OCI-LY1 (cell line): ENCODE measurements around the gene ADGRA3.

Experiments
- H2AFZ ChIP-seq: fragments of 200-600 bp; sonication (generic), shearing (Covaris generic); 2 replicates; pipeline ENCODE4 v1.6.0; 2014; ENCODE audit warnings: antibody characterized with exemption, mild to moderate bottlenecking, low read length
- H3F3A ChIP-seq: fragments of 200-600 bp; sonication (generic), shearing (Covaris generic); 2 replicates; pipeline ENCODE4 v1.6.0; 2014; ENCODE audit warnings: mild to moderate bottlenecking, antibody characterized with exemption, low read length, moderate library complexity; ENCODE audit not compliant: insufficient read depth
- H3K27ac ChIP-seq: fragments of 200-600 bp; sonication (generic); 2 replicates; pipeline ENCODE4 v1.5.1; 2014; ENCODE audit warnings: low read length, mixed run types, mild to moderate bottlenecking, low read depth; ENCODE audit not compliant: poor library complexity, severe bottlenecking
- H3K27me3 ChIP-seq: fragments of 200-600 bp; sonication (generic); 2 replicates; pipeline ENCODE4 v1.6.0; 2014; ENCODE audit warnings: antibody characterized with exemption, mild to moderate bottlenecking, low read length, moderate library complexity; ENCODE audit not compliant: insufficient read depth
- H3K36me3 ChIP-seq: fragments of 200-600 bp; sonication (generic); 2 replicates; pipeline ENCODE4 v1.6.1; 2014; ENCODE audit warnings: mild to moderate bottlenecking, antibody characterized with exemption, low read length, moderate library complexity, mixed read lengths; ENCODE audit not compliant: insufficient read depth
- H3K4me1 ChIP-seq: fragments of 200-600 bp; sonication (generic); 2 replicates; pipeline ENCODE4 v1.5.1; 2014; ENCODE audit warnings: mild to moderate bottlenecking, low read length, moderate library complexity; ENCODE audit not compliant: insufficient read depth, severe bottlenecking
- H3K4me2 ChIP-seq: fragments of 200-600 bp; sonication (generic), shearing (Covaris generic); 2 replicates; pipeline ENCODE4 v1.6.1; 2014; ENCODE audit warnings: low read length
- H3K4me3 ChIP-seq: fragments of 200-600 bp; sonication (generic); 2 replicates; pipeline ENCODE4 v1.5.1; 2014; ENCODE audit warnings: low read length, low read depth, mild to moderate bottlenecking, mixed read lengths; ENCODE audit not compliant: poor library complexity, severe bottlenecking
- H3K79me2 ChIP-seq: fragments of 200-600 bp; shearing (Covaris generic); 2 replicates; pipeline ENCODE4 v1.6.1; 2016; ENCODE audit warnings: mixed run types, low read length, mixed read lengths; ENCODE audit not compliant: insufficient read depth
- H3K9ac ChIP-seq: fragments of 200-600 bp; sonication (generic), shearing (Covaris generic); 2 replicates; pipeline ENCODE4 v1.6.1; 2014; ENCODE audit warnings: mild to moderate bottlenecking, low read length, mixed read lengths
- H3K9me2 ChIP-seq: fragments of 200-600 bp; sonication (generic), shearing (Covaris generic); 2 replicates; pipeline ENCODE4 v1.6.1; 2014; ENCODE audit warnings: low read depth, mild to moderate bottlenecking, low read length, mixed read lengths
- H3K9me3 ChIP-seq: fragments of 200-600 bp; shearing (Covaris generic); 2 replicates; pipeline ENCODE4 v1.6.1; 2014; ENCODE audit warnings: low read length, mixed read lengths
- H4K20me1 ChIP-seq: fragments of 200-600 bp; sonication (generic), shearing (Covaris generic); 2 replicates; pipeline ENCODE4 v1.6.0; 2016; ENCODE audit warnings: mild to moderate bottlenecking, low read length; ENCODE audit not compliant: insufficient read depth
- EZH2 ChIP-seq: fragments of 200-600 bp; sonication (generic), shearing (Covaris generic); IDR thresholded peaks from 2 replicates; pipeline ENCODE4 v1.8.0; 2017; ENCODE audit warnings: borderline replicate concordance, mixed run types, mild to moderate bottlenecking, antibody characterized with exemption, low read length, moderate library complexity, mixed read lengths
- TF ChIP-seq, protein P1 (sequence below): fragments of 200-600 bp; sonication (generic), shearing (Covaris generic); IDR thresholded peaks from 2 replicates; pipeline ENCODE4 v1.5.1; 2017; ENCODE audit warnings: mild to moderate bottlenecking, antibody characterized with exemption, low read length, moderate library complexity, mixed read lengths

The ADGRA3 gene, protein sequence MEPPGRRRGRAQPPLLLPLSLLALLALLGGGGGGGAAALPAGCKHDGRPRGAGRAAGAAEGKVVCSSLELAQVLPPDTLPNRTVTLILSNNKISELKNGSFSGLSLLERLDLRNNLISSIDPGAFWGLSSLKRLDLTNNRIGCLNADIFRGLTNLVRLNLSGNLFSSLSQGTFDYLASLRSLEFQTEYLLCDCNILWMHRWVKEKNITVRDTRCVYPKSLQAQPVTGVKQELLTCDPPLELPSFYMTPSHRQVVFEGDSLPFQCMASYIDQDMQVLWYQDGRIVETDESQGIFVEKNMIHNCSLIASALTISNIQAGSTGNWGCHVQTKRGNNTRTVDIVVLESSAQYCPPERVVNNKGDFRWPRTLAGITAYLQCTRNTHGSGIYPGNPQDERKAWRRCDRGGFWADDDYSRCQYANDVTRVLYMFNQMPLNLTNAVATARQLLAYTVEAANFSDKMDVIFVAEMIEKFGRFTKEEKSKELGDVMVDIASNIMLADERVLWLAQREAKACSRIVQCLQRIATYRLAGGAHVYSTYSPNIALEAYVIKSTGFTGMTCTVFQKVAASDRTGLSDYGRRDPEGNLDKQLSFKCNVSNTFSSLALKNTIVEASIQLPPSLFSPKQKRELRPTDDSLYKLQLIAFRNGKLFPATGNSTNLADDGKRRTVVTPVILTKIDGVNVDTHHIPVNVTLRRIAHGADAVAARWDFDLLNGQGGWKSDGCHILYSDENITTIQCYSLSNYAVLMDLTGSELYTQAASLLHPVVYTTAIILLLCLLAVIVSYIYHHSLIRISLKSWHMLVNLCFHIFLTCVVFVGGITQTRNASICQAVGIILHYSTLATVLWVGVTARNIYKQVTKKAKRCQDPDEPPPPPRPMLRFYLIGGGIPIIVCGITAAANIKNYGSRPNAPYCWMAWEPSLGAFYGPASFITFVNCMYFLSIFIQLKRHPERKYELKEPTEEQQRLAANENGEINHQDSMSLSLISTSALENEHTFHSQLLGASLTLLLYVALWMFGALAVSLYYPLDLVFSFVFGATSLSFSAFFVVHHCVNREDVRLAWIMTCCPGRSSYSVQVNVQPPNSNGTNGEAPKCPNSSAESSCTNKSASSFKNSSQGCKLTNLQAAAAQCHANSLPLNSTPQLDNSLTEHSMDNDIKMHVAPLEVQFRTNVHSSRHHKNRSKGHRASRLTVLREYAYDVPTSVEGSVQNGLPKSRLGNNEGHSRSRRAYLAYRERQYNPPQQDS (N-terminal part only)

DNA sequence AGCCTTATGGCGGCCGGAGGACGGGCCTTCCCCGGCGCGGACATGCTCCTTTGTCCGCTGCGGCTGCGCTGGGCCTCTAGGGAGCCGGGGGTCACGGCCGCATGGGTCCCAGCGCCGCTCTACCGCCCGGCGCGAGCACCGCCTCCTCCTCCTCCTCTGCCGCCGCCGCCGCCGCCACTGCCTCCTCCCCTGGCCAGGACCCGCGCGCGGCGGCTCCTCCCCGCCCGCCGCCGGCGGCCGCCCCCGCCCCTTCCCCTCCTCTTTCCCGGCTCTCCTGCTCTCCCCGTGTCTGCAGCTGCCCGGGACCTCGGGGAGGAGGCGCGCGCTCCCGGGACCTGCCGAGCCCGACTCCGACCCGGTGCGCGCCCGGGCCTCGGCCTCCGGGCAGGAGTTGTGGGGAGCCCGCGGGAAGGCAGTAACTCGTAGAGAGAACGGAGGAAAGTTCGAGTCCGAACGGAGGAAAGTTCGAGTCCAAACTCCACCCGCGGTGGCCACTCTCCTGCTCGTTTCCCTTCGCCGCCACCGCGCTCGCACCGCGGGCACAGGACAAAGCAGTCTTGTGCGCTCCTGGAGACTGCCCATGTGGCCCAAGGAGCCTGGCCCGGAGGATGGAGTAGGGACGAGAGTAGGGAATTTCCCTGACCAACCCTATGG lies at the start of gene ADGRA3:
TSS of gene ADGRA3 (minus strand) at position 179 of the 654 bp plus-strand sequence. CDS start 282 bp downstream, outside the sequence.
- H3K4me3 ChIP-seq: no peak within 1 kb of the TSS
- no peaks in the 10 kb centered on the region for H3K4me1 ChIP-seq
- H3K27ac ChIP-seq: no peak within 1 kb of the TSS
- no peaks in the 10 kb centered on the region for H3K9me3 ChIP-seq
- TF ChIP-seq EZH2: no peak
- TF ChIP-seq, protein P1, sequence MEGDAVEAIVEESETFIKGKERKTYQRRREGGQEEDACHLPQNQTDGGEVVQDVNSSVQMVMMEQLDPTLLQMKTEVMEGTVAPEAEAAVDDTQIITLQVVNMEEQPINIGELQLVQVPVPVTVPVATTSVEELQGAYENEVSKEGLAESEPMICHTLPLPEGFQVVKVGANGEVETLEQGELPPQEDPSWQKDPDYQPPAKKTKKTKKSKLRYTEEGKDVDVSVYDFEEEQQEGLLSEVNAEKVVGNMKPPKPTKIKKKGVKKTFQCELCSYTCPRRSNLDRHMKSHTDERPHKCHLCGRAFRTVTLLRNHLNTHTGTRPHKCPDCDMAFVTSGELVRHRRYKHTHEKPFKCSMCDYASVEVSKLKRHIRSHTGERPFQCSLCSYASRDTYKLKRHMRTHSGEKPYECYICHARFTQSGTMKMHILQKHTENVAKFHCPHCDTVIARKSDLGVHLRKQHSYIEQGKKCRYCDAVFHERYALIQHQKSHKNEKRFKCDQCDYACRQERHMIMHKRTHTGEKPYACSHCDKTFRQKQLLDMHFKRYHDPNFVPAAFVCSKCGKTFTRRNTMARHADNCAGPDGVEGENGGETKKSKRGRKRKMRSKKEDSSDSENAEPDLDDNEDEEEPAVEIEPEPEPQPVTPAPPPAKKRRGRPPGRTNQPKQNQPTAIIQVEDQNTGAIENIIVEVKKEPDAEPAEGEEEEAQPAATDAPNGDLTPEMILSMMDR: no peak
- no peaks in the 10 kb centered on the region for H3F3A ChIP-seq
- H3K4me2 ChIP-seq: no peak within 1 kb of the TSS
- no peak within 1 kb of the TSS for H3K9ac ChIP-seq
- no peak within 1 kb of the TSS for H2AFZ ChIP-seq
- no peaks in the 10 kb centered on the region for H3K9me2 ChIP-seq
- H3K79me2 ChIP-seq: no peaks in the 10 kb centered on the region
- H4K20me1 ChIP-seq: no peaks in the 10 kb centered on the region
- H3K36me3 ChIP-seq: no peaks in the 10 kb centered on the region
- H3K27me3 ChIP-seq: no peaks in the 10 kb centered on the region

DNA sequence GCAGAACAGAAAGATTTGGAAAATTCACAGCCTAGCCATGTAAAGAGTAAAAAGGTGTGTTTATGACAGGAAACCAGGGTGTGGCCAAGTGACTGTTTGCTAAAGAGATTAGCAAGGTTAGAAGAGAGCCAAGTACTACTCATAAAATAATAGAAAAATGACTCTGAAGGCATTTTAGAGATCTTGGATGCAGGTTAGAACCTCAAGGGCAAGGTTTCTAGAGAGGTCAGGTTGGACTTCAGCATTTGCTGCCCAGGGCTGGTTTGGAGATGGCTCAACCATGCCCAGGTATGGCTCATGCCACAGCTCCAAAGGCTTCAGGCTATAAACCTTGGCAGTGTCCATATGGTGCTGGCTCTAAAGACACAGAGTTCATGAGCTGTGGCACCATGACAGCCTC lies 40.6 kb upstream of the ADGRA3 start:
- no peaks in the 10 kb centered on the region for H3F3A ChIP-seq
- no peaks in the 10 kb centered on the region for H3K9me2 ChIP-seq
- H3K36me3 ChIP-seq: no peaks in the 10 kb centered on the region
- H3K79me2 ChIP-seq: no peaks in the 10 kb centered on the region
- no peak overlapping the region for H2AFZ ChIP-seq
- no peak for TF ChIP-seq EZH2
- TF ChIP-seq, protein P1: no peak
- H3K27me3 ChIP-seq: no peaks in the 10 kb centered on the region
- no peak overlapping the region for H3K9ac ChIP-seq
- no peak overlapping the region for H3K4me2 ChIP-seq
- no peaks in the 10 kb centered on the region for H4K20me1 ChIP-seq
- H3K4me3 ChIP-seq: no peak overlapping the region
- no peaks in the 10 kb centered on the region for H3K9me3 ChIP-seq
- no peak overlapping the region for H3K27ac ChIP-seq
- no peaks in the 10 kb centered on the region for H3K4me1 ChIP-seq

DNA sequence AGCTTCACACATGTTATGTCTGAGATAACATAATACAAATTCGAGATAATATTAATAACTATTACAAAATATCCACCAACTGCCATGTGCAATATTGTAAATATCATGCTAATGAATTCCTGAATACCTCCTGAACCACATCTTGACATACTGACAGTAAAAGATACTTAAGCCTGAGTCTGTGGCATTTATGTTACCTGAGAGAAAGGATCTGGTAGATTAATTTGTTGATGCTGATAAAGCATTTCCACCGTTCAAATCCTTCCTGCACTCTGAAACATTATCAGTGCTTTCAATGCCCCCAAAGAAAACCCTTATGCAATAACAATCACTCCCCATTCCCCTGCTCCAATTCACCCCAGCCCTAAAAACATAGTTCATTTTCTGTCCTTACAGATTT lies 38.8 kb upstream of the ADGRA3 start:
- H3K4me3 ChIP-seq: no peak overlapping the region
- H3K4me1 ChIP-seq: no peaks in the 10 kb centered on the region
- H3K27ac ChIP-seq: no peak overlapping the region
- H3K4me2 ChIP-seq: no peak overlapping the region
- H3F3A ChIP-seq: no peaks in the 10 kb centered on the region
- no peaks in the 10 kb centered on the region for H3K27me3 ChIP-seq
- H3K9me3 ChIP-seq: no peaks in the 10 kb centered on the region
- no peaks in the 10 kb centered on the region for H4K20me1 ChIP-seq
- H3K36me3 ChIP-seq: no peaks in the 10 kb centered on the region
- TF ChIP-seq, protein P1: no peak
- no peak for TF ChIP-seq EZH2
- H2AFZ ChIP-seq: no peak overlapping the region
- H3K9ac ChIP-seq: no peak overlapping the region
- no peaks in the 10 kb centered on the region for H3K9me2 ChIP-seq
- no peaks in the 10 kb centered on the region for H3K79me2 ChIP-seq
